Cardiac muscle cell (in vitro differentiated cells and primary cell): ENCODE measurements around the gene ETFRF1. TPM values are rescaled to one million over a fixed set of nuclear protein-coding genes. Genes with fewer than 3 reads are reported as not detected.

Source experiments
- DNase-seq, 2 donors: peaks; one replicate each; pipeline versions ENCODE4 v3.0.0 to v3.0.0-alpha.2; 2010 to 2017; ENCODE audit warnings: low read depth in 1 of 2, low spot score in 1 of 2
- H3K27ac ChIP-seq: fragments of 200-600 bp; sonication (generic); 2 replicates; pipeline ENCODE4 v1.5.1; 2016
- H3K27me3 ChIP-seq: fragments of 200-600 bp; sonication (generic); 2 replicates; pipeline ENCODE4 v1.6.0; 2016; ENCODE audit warnings: control low read depth
- H3K36me3 ChIP-seq: fragments of 200-600 bp; sonication (generic); 2 replicates; pipeline ENCODE4 v1.5.1; 2016; ENCODE audit warnings: control low read depth
- H3K4me1 ChIP-seq: fragments of 200-600 bp; sonication (generic); 2 replicates; pipeline ENCODE4 v1.8.1; 2017; ENCODE audit warnings: low read depth, mild to moderate bottlenecking, mixed run types
- H3K4me3 ChIP-seq: fragments of 200-600 bp; sonication (generic); 2 replicates; pipeline ENCODE4 v1.5.1; 2016; ENCODE audit warnings: mild to moderate bottlenecking
- H3K9me3 ChIP-seq: fragments of 200-600 bp; sonication (generic); 2 replicates; pipeline ENCODE4 v1.5.1; 2017; ENCODE audit warnings: low read depth, mild to moderate bottlenecking, control low read depth
- polyA plus RNA-seq: library from polyadenylated mRNA; unstranded; fragments of >200 nt; fragmentation: Nextera tagmentation; extraction: Ambion mirVana; gene quantifications from 2 replicates; pipeline ENCODE4 v1.2.1, GENCODE V29; 2016
- total RNA-seq: library from RNA; depleted of rRNA; stranded (reverse); fragments of >200 nt; gene quantifications from 2 replicates; pipeline ENCODE4 v1.2.3, GENCODE V29; 2016
- TF ChIP-seq, protein P1 (sequence below): IDR thresholded peaks from 2 replicates; pipeline ENCODE4 v1.5.1; 2012; ENCODE audit warnings: low read depth, mild to moderate bottlenecking, low read length

The ETFRF1 gene
- total and polyA plus RNA-seq, 2 experiments from 2014 or later: 20.8 to 68.5 TPM

- H3K4me3 ChIP-seq: no peak overlapping the region
- no peaks in the 10 kb centered on the region for H3K9me3 ChIP-seq
- DNase-seq: no peak
- TF ChIP-seq, protein P1, sequence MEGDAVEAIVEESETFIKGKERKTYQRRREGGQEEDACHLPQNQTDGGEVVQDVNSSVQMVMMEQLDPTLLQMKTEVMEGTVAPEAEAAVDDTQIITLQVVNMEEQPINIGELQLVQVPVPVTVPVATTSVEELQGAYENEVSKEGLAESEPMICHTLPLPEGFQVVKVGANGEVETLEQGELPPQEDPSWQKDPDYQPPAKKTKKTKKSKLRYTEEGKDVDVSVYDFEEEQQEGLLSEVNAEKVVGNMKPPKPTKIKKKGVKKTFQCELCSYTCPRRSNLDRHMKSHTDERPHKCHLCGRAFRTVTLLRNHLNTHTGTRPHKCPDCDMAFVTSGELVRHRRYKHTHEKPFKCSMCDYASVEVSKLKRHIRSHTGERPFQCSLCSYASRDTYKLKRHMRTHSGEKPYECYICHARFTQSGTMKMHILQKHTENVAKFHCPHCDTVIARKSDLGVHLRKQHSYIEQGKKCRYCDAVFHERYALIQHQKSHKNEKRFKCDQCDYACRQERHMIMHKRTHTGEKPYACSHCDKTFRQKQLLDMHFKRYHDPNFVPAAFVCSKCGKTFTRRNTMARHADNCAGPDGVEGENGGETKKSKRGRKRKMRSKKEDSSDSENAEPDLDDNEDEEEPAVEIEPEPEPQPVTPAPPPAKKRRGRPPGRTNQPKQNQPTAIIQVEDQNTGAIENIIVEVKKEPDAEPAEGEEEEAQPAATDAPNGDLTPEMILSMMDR: no peak
- no peaks in the 10 kb centered on the region for H3K27me3 ChIP-seq
- H3K36me3 ChIP-seq: peaks cover 23% of the 10 kb centered on the region
- H3K27ac ChIP-seq: no peak overlapping the region
- H3K4me1 ChIP-seq: peaks cover 2% of the 10 kb centered on the region
Measured at GRCh38 chr12:25208554-25208953, 13.5 kb downstream of the ETFRF1 start.

DNA sequence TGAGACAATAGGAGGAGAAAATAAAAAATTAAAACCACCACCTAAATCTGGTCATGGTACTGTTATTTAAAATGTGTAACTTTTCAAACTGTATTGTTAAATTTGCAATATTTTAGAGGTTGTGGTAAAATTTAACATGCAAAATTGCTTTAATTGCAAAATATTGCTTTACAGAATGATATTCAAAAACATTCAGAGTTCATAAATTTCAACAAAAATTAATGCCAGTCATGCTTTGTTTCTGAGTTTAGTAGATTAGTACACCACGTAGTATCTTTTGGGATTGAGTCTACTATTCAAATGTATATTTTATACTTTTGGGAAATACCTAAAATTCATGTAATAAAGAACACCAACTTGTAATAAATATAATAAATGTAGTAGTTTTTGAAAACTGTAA lies 18.3 kb downstream of the ETFRF1 start:
- H3K9me3 ChIP-seq: no peaks in the 10 kb centered on the region
- peaks cover 9% of the 10 kb centered on the region for H3K36me3 ChIP-seq
- no peak overlapping the region for H3K27ac ChIP-seq
- H3K4me3 ChIP-seq: no peak overlapping the region
- DNase-seq: no peak
- H3K27me3 ChIP-seq: no peaks in the 10 kb centered on the region
- peaks cover 5% of the 10 kb centered on the region for H3K4me1 ChIP-seq
- TF ChIP-seq, protein P1: no peak

DNA sequence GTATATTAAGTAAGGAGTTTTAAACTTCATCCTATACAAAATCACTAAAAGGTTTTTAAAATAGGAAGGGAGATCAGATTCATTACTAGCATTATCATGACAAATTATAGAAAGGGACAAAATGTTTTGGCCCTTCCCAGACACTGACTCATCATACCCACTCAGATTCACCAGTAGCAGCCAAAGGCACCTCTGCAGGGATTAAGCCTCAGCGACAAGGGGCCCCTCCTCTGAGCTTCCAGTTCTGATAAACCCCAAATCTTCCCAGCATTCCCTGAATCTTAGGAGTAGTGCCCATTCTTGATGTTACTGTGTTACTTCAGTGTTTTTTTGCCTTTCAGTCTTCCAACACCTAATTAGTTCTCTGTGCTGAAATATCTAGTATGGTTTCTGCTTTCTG lies 41.2 kb downstream of the ETFRF1 start:
- no peak overlapping the region for H3K27ac ChIP-seq
- no peak overlapping the region for H3K4me3 ChIP-seq
- TF ChIP-seq, protein P1: no peak

GRCh38 chr12:25236626-25237025 lies 41.6 kb downstream of the ETFRF1 start:
- TF ChIP-seq, protein P1: no peak
- no peak for DNase-seq
- H3K36me3 ChIP-seq: no peaks in the 10 kb centered on the region

More for the DNA sequence above, 41.2 kb downstream of the ETFRF1 start:
- peak in 1 of 2 donors; percentile 20 for DNase-seq
- H3K36me3 ChIP-seq: no peaks in the 10 kb centered on the region
- H3K27me3 ChIP-seq: no peaks in the 10 kb centered on the region
- no peaks in the 10 kb centered on the region for H3K4me1 ChIP-seq
- no peaks in the 10 kb centered on the region for H3K9me3 ChIP-seq

GRCh38 chr12:25241167-25242020 lies 46.4 kb downstream of the ETFRF1 start:
- Histone ChIP-seq H3K9me3 (no peaks in the 10 kb centered on the region), H3K36me3 (peaks cover 3% of the 10 kb centered on the region), H3K27me3 (no peaks in the 10 kb centered on the region), H3K4me1 (no peaks in the 10 kb centered on the region), H3K4me3 (no peak overlapping the region), H3K27ac (no peak overlapping the region)
- peak; percentile 51 to 70 for DNase-seq
- TF ChIP-seq, protein P1: peak; percentile 67

More at GRCh38 chr12:25236626-25237025, 41.6 kb downstream of the ETFRF1 start:
- no peaks in the 10 kb centered on the region for H3K4me1 ChIP-seq
- H3K27me3 ChIP-seq: no peaks in the 10 kb centered on the region
- no peak overlapping the region for H3K4me3 ChIP-seq
- H3K9me3 ChIP-seq: no peaks in the 10 kb centered on the region
- H3K27ac ChIP-seq: no peak overlapping the region
